ENCODE measurements around the gene RBMY1D. TPM values are rescaled to one million over a fixed set of nuclear protein-coding genes. Genes with fewer than 3 reads are reported as not detected.

Gene RBMY1D
- total RNA-seq, 4 donors from 2014 or later = not detected

DNA sequence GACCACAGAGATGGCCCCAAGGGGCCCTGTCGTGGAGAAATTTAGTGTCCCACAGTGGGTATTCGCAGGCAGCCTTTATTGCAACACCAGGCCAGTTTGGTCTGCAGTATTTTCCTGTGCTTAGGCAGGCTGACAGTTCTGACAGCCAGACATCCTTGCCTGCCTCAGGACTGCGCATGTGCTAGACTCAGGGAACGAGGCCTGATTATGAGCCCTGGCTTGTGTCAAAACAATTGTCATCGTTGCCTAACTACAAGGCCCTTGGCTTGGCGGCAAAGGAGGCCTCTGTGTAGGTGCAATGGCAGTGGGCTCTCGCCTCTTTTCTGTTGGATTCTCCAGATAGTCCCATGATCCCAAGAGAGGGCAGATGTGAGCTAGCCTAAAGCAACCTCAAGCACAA, 59.3 kb downstream of the RBMY1D start:
- intact Hi-C loops (cut with DNase I; ENCODE audit: low total_unique reads) = no loop called here
- H3K9me3 ChIP-seq = no peaks in the 10 kb centered on the region
- no peak overlapping the region for H3K4me3 ChIP-seq
- no peak overlapping the region for H3K27ac ChIP-seq
- no peaks in the 10 kb centered on the region for H3K36me3 ChIP-seq
- H3K4me1 ChIP-seq = no peaks in the 10 kb centered on the region
- TF ChIP-seq CTCF (IDR thresholded peaks at IDR 0.05) = no peak
- TF ChIP-seq POLR2A (IDR thresholded peaks at IDR 0.05) = no peak
- no peak for DNase-seq
- H3K27me3 ChIP-seq = no peaks in the 10 kb centered on the region

Other genes with a start within 250 kb of the RBMY1D start
- not detected for gene RBMY1E, start 23.5 kb upstream of the RBMY1D start, total RNA-seq

Data from uterus (tissue), 4 donors.